Fibroblast of mammary gland (primary cell): ENCODE measurements around the gene FGFBP1.

Experiments
- DNase-seq: peaks from one replicate; pipeline ENCODE4 v3.0.0-alpha.2; 2010; ENCODE audit warnings: low read depth
- H3K4me3 ChIP-seq: 2 replicates; pipeline ENCODE4 v1.5.1; 2011; ENCODE audit warnings: low read depth, mild to moderate bottlenecking, low read length, moderate library complexity; ENCODE audit not compliant: control insufficient read depth
- CTCF ChIP-seq: conservative IDR thresholded peaks from 2 replicates; pipeline ENCODE4 v1.5.1; 2011; ENCODE audit warnings: low read depth, low read length, inconsistent platforms; ENCODE audit not compliant: control insufficient read depth, insufficient read depth

Gene FGFBP1

GRCh38 chr4:15914736-15915135 lies 23.8 kb downstream of the FGFBP1 start:
- H3K4me3 ChIP-seq = no peak overlapping the region
- no peak for DNase-seq
- no peak for TF ChIP-seq CTCF

- no peak for TF ChIP-seq CTCF
- DNase-seq = peak; percentile 36
- no peak overlapping the region for H3K4me3 ChIP-seq
Measured at GRCh38 chr4:15914291-15914690, 24.2 kb downstream of the FGFBP1 start.

DNA sequence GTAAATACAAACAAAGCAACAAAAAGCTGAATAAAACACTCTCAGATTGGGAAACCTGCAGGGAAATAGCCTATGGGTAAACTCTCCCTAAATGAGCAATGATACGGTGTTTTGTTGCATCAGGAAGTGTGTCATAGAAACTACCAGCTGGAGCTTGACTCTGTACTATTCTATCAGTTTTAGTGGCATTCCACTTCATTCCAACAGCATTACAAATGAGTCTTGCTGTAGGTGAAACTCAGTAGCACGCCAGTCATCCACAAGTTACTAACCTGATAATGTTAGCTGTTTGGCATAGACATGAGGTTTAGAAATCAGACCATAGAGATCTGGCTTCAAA lies 24.9 kb downstream of the FGFBP1 start:
- DNase-seq = peak; percentile 90
- H3K4me3 ChIP-seq = no peak overlapping the region
- TF ChIP-seq CTCF = no peak

DNA sequence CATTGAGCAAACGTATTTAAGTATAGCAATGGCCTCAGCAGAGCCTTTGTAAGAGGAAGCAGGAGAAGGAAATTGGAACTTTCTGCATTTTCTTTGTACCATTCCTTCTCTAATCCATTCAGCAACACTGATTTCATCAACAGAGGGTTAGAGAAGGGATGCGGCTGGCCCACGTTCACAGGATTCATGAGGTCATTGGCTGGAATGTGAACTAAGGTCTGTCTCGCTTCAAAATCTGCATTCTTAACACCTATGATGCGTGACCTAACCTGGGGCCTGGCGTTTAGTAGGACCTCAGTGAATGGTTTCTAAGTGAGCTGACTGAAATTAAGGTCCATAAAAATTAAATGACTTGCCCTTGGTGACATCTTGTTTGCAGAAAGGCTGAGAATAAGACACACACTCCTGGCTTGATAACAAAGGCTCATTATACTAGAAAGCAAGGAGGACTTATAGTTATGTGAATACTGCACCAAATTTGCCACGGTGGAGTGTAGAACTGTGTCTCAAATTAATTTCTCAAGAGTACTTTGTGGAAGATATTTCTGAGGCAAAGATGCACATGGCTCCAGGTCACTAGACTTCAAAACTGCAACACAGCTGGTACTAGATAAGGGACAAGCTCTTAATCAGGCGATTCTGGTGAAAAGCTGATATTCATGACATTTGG lies 25.4 kb downstream of the FGFBP1 start:
- TF ChIP-seq CTCF = no peak
- no peak overlapping the region for H3K4me3 ChIP-seq
- no peak for DNase-seq

- no peak for TF ChIP-seq CTCF
- no peak overlapping the region for H3K4me3 ChIP-seq
- DNase-seq = no peak
Measured at GRCh38 chr4:15912236-15912635, 26.3 kb downstream of the FGFBP1 start.

- H3K4me3 ChIP-seq = no peak overlapping the region
- no peak for DNase-seq
- no peak for TF ChIP-seq CTCF
Measured at GRCh38 chr4:15910155-15910940, 28.2 kb downstream of the FGFBP1 start.
